ENCODE data around the gene KLHL36.

DNA sequence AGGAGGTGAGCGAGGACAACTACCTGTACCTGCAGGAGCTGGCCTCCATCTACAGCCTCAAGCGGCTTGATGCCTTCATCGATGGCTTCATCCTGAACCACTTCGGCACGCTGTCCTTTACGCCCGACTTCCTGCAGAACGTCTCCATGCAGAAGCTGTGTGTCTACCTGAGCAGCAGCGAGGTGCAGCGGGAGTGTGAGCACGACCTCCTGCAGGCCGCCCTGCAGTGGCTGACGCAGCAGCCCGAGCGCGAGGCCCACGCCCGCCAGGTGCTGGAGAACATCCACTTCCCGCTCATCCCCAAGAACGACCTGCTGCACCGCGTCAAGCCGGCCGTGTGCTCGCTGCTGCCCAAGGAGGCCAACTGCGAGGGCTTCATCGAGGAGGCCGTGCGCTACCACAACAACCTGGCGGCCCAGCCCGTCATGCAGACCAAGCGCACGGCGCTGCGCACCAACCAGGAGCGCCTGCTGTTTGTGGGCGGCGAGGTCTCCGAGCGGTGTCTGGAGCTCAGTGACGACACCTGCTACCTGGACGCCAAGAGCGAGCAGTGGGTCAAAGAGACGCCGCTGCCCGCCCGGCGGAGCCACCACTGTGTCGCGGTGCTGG lies 9.0 kb downstream of the KLHL36 start:
- TF ChIP-seq ZNF70 (CRISPR knock-in tag; IDR thresholded peaks at IDR 0.05) (no peak), OSR1 (CRISPR knock-in tag; IDR thresholded peaks at IDR 0.05) (no peak), ESRRG (CRISPR knock-in tag; IDR thresholded peaks at IDR 0.05) (no peak), ZNF8 (CRISPR knock-in tag; IDR thresholded peaks at IDR 0.05) (no peak)

All from SK-N-SH treated with all-trans-retinoic acid at 6 μM for 48 hours (cell line).